Chondrocyte (in vitro differentiated cells): ENCODE measurements around the gene PRPSAP1. TPM values are rescaled to one million over a fixed set of nuclear protein-coding genes. Genes with fewer than 3 reads are reported as not detected.

ENCODE experiments used
- DNase-seq: peaks from one replicate; pipeline ENCODE4 v3.0.0; 2021; ENCODE audit warnings: mixed read lengths, low spot score
- H3K27ac Mint-ChIP-seq: one replicate; pipeline ENCODE4 v1.8.0; 2021; ENCODE audit warnings: mild to moderate bottlenecking, moderate library complexity, mixed read lengths; ENCODE audit not compliant: unreplicated experiment
- H3K27me3 Mint-ChIP-seq: 2 replicates; pipeline ENCODE4 v1.8.0; 2021; ENCODE audit warnings: low read depth, mixed read lengths
- H3K36me3 Mint-ChIP-seq: 2 replicates; pipeline ENCODE4 v1.8.0; 2021; ENCODE audit warnings: low read depth, mixed read lengths
- H3K4me1 Mint-ChIP-seq: 2 replicates; pipeline ENCODE4 v1.8.0; 2021; ENCODE audit warnings: low read depth, mild to moderate bottlenecking, mixed read lengths
- H3K4me3 Mint-ChIP-seq: one replicate; pipeline ENCODE4 v1.8.0; 2021; ENCODE audit warnings: mild to moderate bottlenecking, moderate library complexity, mixed read lengths; ENCODE audit not compliant: unreplicated experiment
- H3K9me3 Mint-ChIP-seq: 2 replicates; pipeline ENCODE4 v1.8.0; 2021; ENCODE audit warnings: low read depth, mixed read lengths
- CTCF ChIP-seq: fragments of 200-600 bp; sonication (generic); IDR thresholded peaks from 2 replicates; pipeline ENCODE4 v1.5.0; 2021; ENCODE audit warnings: antibody characterized with exemption, mild to moderate bottlenecking, moderate library complexity
- total RNA-seq: library from RNA; stranded (reverse); gene quantifications from 3 replicates; pipeline ENCODE4 v1.2.1, GENCODE V29; 2021

Gene PRPSAP1
- total RNA-seq, 1 donor from 2014 or later: 59.0 TPM

GRCh38 chr17:76278268-76278908 lies 75.3 kb downstream of the PRPSAP1 start:
- H3K4me3 Mint-ChIP-seq: no peak overlapping the region
- peaks cover 5% of the 10 kb centered on the region for H3K4me1 Mint-ChIP-seq
- TF ChIP-seq CTCF: no peak
- H3K27me3 Mint-ChIP-seq: no peaks in the 10 kb centered on the region
- H3K27ac Mint-ChIP-seq: no peak overlapping the region
- no peaks in the 10 kb centered on the region for H3K9me3 Mint-ChIP-seq
- peaks cover 4% of the 10 kb centered on the region for H3K36me3 Mint-ChIP-seq
- DNase-seq: no peak

GRCh38 chr17:76277300-76278267 lies 76.1 kb downstream of the PRPSAP1 start:
- TF ChIP-seq CTCF: no peak
- Mint-ChIP-seq H3K27ac (no peak overlapping the region), H3K27me3 (no peaks in the 10 kb centered on the region), H3K9me3 (no peaks in the 10 kb centered on the region), H3K4me3 (no peak overlapping the region), H3K4me1 (peaks cover 5% of the 10 kb centered on the region), H3K36me3 (peaks cover 4% of the 10 kb centered on the region)
- no peak for DNase-seq

- no peaks in the 10 kb centered on the region for H3K9me3 Mint-ChIP-seq
- no peak for TF ChIP-seq CTCF
- no peak overlapping the region for H3K4me3 Mint-ChIP-seq
- H3K36me3 Mint-ChIP-seq: peaks cover 4% of the 10 kb centered on the region
- DNase-seq: no peak
- no peaks in the 10 kb centered on the region for H3K27me3 Mint-ChIP-seq
- peaks cover 5% of the 10 kb centered on the region for H3K4me1 Mint-ChIP-seq
- no peak overlapping the region for H3K27ac Mint-ChIP-seq
Observed at GRCh38 chr17:76276461-76277299, 77.0 kb downstream of the PRPSAP1 start.

- Mint-ChIP-seq H3K27ac (no peak overlapping the region), H3K27me3 (no peaks in the 10 kb centered on the region), H3K4me1 (peaks cover 5% of the 10 kb centered on the region), H3K4me3 (no peak overlapping the region), H3K36me3 (peaks cover 4% of the 10 kb centered on the region), H3K9me3 (no peaks in the 10 kb centered on the region)
- TF ChIP-seq CTCF: no peak
- DNase-seq: no peak
Observed at GRCh38 chr17:76276069-76276431, 77.7 kb downstream of the PRPSAP1 start.
